HG02870 (cell line): ENCODE results near the gene PLPPR1.

Experiments used
- ATAC-seq: cut with Tn5 transposase; IDR thresholded peaks from one replicate; pipeline ENCODE4 v1.9.1; 2021; ENCODE audit warnings: mild to moderate bottlenecking, moderate library complexity; ENCODE audit not compliant: unreplicated experiment

PLPPR1 gene

DNA sequence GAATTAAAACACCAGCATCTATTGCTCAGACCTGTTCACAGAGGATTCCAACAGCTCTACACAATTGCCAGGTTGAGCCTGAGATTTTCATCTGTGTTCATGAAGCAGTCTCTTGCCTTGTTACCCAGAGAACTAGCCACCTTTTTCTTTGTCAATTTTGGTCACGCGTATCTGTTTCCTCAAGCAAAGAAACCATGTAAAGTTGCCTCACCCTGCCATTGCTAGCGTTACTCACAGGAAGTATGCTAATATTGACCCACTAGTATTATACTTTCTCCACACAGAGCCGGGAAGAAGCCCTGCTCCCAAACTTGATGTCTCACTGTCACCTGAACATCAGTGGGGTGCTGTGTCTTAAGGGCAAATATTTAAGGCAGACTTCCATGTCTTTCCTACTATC is 168.5 kb downstream of the PLPPR1 start:
- ATAC-seq = no peak

DNA sequence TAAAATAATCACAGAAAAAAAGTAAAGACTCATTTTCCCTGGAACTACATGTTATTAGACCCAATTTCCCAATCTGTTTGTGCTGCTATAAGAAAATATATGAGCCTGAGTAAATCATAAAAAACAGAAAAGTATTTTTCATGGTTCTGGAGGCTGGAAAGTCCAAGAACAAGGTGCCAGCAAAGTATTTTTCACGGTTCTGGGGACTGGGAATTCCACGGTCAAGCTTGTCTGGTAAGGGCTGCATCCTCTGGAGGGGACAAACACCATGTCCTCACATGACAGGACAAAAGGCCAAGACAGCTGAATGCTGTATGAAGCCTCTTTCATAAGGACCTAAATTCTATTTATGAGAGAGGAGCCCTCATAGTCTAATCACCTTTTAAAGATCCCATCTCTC is 172.3 kb downstream of the PLPPR1 start:
- ATAC-seq = no peak

DNA sequence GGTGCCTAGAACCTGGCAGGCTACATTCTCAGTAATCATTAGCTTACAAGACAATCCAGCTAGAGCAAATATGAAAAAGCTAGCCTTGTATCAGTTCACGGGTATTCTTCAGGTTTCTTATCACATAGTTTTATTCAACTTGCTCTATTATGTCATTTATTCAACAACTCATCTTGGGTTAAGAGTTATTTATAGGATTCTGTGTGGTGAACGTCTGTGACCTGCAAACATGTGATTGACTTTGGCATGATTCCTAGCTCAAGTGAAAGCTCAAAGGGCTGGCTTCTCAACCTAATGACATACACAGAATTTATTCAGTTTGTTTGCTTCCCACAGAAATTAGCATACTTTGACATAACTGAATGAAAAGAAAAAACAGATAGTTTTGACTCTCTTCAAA is 173.1 kb downstream of the PLPPR1 start:
- no peak for ATAC-seq

DNA sequence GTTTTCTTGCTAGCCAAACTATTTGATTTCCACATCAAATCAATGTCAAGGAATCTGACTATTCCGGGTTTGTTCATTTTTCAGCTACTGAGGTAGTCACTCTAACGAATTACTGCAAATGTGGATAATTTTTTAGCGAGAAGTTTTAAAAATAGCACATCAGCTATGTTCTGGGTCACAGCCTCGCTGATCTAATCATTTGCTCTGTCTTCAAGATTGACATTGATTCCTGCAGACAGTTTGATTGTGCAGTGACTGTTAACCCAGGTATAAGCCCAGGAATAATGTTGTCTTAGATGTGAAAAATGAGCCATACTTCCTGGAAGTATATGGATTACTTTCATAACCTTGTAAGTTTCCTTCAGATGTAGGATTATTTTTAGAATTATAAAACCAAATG is 181.1 kb downstream of the PLPPR1 start:
- ATAC-seq = no peak

DNA sequence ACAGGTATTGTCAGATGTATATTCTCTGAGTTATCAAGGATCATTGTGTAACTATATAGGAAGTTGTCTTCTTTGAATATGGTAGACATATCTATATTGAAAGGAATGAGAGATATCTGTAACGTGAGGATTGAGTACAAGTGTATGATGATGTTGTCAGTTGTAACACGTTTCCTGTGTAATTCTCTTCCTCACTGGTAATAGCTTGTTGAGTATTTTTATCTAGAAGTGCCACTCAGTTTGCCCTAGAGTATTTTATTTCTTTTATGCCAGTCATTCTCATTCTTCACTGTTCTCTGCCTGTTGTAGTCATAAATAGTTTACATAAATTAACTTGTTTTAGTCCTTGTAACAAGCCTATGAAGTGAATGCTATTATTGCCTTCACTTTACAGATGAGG is 184.1 kb downstream of the PLPPR1 start:
- ATAC-seq = no peak

DNA sequence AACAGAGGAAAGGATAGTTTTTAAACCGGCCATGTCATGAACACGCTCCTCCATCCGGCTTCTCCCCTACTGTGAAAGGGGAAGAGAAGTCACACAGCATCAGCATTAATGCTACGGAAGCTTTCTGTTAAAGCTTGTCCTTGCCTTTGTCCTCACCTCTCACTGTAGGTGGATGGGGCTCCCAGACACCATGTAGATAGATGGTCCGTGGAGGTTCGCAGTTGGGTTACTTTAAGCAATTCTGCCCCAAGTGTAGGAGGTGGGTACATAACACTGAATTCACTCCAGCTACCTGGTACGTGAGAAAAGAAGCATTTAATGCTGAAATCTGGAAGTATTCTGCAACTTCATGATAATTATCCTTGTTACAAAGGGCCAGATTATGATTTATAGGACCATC is 190.5 kb downstream of the PLPPR1 start:
- ATAC-seq = no peak

DNA sequence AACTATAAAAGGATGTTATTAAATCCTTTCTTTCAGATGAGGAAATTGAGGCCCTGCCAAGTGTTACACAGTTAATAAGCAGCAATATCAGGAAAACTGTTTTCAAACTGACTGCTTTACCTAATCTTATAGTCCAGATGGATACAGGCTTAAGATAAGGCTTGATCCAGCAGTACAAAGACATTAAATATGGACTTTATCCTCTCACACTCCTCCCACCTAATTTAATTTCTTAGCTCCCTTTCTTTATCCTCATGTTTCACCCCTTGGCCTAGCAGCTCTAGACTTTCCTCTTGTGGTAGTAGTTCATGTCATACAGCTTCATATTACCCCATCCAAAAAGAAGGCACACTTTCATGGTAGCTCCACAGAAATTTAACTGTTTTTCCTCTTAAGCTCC is 191.8 kb downstream of the PLPPR1 start:
- no peak for ATAC-seq

DNA sequence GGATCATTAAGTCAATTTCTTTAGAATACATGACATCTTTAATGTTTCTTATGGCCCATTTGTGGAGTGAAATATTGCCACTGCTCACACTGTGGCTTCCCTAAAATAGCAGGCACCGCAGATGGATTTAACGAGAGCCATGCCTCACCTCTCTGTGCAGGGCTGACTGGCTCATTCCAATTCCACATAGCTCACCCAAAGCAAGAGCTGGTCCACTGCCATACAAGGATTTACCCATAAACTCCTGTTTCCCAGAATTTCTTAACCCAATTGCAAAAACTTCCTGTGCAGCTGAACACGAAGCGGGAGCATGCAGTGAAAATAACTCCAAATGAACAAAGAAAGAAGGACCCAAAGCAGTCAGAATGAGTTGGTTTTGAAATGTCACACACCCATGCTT is 196.7 kb downstream of the PLPPR1 start:
- no peak for ATAC-seq

DNA sequence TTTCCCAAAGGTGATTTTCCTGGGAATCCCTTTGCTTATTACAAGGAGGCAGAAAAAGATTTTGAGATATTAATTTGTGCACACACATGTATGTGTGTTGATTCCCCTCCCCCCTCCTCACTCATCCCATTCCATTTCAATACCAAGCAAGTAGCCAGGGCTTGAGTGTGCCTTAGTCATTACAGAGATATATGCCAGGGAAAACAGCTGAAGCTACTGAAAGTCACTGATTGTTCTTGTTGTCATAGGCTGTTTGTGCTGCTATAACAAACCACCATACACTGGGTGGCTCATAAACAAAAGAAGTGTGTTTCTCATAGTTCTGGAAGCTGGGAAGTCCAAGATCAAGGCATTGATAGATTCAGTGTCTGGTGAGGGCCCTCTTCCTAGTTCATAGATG is 197.6 kb downstream of the PLPPR1 start:
- no peak for ATAC-seq

DNA sequence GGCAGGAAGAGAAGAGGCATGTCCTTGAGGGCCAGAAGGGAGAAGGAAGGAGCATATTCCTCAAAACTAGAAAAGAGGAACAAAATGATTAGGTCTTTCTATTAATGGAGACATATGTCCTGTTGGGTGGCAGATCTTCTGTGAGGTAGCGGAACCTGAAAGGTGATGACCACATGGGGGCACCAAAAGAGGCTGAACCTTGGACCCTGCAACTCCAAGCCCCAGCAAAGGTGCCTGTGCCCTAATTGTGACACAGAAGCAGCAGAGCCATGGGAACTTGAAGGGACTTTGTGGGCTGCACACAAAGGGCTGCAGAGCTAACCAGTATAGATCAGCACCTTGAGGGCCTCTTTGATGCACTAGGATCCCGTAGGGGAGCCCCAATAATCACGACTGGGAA is 198.3 kb downstream of the PLPPR1 start:
- no peak for ATAC-seq

DNA sequence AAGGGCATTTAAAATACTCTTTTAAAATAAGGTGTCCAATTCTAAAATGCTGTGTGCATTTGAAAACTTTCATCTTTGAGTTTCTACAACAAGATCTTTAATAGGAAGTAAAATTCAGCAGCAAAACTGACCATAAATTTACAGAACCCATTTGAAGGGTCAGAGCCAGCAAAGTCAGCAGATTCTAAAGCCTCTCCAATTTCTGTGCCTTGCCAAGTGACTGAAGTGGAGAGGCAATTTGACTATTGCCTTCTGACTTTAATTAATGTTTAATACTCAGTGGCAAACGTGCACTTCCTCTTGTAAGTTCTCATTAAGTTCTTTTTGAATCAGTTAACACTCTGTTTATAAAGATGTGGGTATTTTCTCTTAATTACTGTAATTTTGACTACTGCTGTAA is 201.1 kb downstream of the PLPPR1 start:
- ATAC-seq = no peak

DNA sequence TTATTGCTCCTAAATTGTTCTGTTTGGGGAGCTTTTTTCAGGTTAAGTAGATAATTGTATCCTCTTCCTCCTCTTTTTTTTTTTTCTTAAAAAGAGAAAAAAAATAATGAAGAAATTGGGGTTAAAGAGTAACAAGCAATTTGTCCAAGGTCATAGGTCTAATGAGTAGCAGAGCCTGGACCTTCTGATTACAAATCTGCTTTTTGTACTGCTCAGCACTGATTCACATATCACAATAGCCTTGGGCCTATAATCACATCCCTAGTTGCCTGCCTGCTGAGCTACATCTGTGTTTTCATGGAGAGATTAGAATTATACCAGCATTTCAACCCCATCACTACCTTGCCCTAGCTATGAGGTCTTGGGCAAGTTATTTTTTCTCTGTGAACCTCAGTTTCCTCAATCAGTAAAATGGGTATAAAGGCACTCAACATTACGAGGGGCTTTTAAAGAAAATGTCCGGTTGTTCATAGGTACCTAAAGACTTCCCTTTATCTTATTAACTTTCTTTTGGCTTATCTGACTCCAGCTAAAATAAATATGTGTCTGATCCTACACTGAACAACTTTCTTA is 204.0 kb downstream of the PLPPR1 start:
- ATAC-seq = no peak

DNA sequence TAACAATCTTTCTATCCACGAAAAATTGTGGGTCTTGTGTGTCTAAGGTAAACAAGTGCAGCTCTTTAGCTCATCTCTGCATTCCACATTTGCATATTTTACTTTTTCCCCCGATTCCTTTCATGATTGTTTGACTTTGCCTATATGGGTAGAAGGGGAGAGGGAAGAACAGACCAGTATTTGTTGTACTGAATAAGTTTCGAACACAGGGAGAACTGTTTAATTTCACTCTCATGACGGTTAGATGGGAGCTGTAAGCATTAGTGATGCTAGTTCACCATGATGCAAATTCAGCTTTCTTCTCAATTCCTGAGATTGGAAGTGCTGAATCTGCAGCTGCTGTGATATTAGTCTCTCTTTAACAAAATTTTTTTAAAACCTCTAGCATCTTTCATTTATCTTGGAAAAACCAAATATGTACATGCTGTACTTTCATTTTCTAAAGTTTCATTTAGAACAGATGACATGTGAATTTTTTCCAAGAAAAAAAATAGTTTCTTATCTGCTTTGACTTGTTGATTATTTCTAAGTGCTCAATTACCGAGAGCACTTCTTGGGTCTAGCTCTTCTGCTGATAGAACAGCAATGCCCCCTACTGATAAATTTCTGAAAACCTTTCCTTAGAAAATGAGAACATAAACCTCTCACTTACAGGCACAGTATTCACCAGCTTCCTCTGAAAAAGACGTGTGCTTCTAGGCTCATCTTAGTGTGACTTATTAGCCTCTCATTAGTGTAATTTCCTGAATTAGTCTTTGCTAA is 206.8 kb downstream of the PLPPR1 start:
- ATAC-seq = peak; percentile 61

DNA sequence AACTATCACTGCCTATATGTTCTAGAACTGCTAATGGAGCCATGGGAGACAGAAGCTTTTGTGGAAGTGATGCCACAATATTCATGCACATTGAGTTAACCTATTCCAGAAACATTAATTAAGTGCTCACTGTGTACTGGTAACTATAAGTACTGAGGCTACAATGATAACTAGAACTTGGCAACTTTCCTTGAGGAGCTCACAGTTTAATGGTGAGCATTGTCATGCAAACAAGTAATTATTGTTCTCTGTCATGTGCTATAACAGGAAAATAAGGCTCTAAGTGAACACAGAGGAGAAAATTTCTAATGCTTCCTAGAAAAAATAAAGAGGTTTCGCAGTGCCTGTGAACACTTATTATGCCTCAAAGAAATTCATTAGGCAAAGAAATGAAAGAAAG is 214.1 kb downstream of the PLPPR1 start:
- ATAC-seq = no peak

DNA sequence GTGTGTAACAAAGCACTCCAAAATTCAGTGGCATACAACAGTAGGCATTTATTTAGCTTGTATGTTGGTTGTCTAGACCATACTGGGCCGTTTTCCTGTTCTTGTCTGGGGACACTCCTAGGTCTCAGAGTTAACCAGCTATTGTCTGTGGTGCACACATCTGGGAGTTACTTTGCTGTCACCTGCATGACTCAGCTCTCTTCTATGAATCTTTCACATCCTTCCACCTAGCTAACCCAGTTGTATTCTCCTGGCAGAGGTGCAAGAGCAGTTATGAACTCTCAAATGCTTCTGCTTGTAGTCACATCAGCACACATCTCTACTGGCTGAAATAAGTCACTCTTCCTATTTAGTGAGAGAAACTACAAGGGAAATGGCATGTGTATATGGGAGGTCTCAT is 218.2 kb downstream of the PLPPR1 start:
- no peak for ATAC-seq

DNA sequence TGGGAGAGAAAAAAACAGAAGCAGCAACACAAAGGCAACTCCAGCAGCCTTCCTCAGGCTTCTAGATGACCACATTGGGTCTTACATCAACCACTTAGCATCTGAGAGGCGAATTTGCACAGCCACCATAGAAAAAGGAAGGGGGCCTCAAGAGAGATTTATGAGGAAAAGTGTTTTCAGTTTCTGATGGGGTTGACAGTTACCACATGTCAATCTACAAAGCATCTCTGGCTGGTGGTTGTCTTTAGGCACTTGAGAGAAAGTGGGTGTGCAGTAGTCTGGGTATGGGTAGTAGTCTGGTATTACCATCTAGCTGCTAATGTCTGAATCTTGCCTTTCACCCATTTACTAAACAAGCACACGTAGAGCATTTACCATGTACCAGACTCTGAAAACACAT is 218.8 kb downstream of the PLPPR1 start:
- ATAC-seq = no peak

DNA sequence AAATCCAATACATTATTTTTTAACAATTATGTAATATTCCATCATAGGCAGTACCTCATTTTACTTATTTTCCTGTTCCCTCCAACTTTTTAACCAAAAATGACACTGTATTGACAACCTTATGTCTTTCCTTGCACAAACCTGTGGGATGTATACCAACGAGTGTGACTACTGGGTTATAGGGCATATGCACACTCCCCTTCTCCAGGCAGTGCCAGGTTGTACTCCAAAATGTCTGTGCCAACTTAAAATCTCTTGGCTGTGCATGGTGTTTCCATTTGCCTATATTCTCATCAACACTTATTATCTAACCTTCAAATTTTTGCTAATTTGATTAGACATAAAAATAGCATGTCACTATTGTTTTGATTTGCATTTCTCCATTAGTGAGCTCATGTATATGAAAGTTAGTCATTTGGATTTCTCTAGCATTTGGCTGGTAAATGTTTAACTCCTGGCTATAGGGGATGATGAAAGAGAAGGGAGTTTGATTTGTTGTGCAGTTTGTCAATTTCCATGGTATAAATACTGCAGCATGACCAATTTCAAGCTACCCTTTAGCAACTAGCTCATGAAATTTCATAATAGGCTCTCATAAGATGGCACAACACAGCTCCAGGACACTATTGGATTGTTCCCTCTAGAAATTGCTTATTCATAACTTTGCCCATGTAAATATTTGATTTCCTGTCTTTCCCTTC is 226.4 kb downstream of the PLPPR1 start:
- no peak for ATAC-seq

DNA sequence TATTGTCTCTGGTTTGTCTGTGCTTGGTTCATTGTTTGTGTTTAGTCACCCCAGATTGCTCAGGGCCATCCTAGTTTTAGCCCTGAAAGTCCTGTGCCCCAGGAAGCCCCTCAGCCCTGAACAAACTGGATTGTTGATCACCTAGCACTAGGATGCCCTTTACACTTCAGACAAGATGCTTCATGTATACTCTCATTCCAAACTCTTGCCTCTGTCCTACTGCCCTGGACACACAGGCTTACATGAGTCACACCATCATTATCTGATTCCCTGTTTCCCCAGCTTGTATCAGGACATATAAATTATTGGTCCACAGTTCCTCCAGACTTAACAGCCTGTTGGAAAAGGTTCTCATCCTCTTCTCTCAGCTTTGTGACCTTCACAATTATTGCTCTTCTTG is 236.2 kb downstream of the PLPPR1 start:
- no peak for ATAC-seq

DNA sequence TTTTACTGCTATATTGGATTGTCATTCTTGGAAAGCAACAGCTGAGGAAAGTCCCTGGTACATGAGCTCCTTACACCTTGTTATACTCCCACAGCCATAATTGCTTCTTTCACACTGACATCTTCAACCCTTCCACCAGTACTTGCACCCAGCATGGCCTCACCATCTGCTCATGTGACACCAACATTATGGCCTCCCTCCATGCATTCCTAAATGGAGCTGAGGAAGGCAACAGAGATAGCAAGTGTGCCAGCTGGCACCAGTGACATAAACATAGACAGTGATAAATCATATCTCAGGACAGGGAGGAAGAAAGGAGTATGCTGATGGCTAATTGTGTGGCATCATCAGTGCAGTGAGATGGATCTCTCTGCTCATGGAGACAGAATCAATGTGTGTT is 236.7 kb downstream of the PLPPR1 start:
- ATAC-seq = no peak

DNA sequence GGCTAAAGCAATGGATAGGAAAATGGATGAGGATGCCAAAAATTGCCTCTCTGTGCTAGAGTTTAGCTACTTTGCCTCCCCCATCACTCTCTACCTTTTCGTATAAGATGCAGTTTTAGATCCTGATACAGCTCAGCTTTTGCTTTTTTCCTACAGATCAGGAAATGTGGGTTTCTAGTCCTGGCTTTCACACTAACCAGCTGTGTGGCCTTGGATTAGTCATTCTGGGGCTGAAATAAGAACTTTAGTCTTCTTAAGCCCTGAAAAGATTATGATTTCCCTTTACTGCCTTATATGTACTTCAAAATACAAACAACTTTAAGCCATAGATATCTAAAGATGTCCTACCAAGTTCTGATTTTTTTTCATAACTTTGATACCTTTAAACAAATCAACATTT is 239.9 kb downstream of the PLPPR1 start:
- ATAC-seq = no peak

DNA sequence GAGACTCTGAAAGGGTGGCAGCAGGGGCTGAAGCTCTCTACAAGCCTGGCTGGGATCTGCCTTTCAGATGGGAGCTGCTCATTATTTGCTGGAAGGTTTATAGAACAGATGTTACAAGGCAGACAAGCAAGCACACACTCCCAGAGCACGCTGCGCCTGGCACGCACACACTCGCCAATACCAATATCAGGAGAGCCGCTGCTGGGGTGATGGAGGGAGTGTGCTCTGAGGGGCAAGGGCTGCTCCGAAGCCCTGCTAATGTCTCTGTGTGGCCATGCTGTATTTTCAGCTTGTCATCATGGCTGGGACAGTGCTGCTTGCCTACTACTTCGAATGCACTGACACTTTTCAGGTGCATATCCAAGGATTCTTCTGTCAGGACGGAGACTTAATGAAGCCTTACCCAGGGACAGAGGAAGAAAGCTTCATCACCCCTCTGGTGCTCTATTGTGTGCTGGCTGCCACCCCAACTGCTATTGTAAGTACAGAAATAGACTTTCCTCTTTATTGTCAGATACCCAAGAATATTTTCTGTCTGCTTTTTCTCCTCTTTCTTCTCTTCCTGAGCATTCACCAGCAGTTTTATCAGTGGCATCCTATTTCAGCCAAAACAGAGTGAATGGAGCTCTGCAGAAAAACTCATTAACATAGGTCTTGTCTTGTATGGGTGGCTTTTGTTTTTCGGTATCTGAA is 241.2 kb downstream of the PLPPR1 start:
- ATAC-seq = no peak

DNA sequence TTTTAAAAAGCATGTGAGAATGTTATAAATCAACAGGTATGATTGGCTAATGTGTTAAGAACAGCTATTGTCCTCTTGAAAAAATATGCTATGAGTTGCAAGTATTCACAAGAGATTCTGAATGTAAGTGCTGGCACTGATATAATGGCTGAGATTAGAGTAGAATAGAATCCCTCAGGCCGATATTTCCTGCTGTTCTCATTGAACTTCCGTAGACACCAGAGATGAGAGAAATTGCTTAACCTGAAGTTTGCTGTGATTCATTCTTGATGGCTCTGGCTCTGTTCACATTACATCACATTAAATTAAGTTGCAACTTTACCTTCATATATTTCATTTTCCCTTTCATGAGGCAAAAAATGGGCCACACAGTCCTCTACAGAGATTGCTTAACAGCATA is 241.8 kb downstream of the PLPPR1 start:
- no peak for ATAC-seq
